SK-N-MC (cell line): ENCODE data around the gene SDK1.

ENCODE experiments used
- EZH2 ChIP-seq: fragments of 200-600 bp; sonication (generic); IDR thresholded peaks from one replicate; pipeline ENCODE4 v1.6.1; 2017; ENCODE audit warnings: antibody characterized with exemption
- POLR2AphosphoS5 ChIP-seq: IDR thresholded peaks from 2 replicates; pipeline ENCODE4 v1.6.1; 2012; ENCODE audit warnings: mild to moderate bottlenecking, low read depth, low read length, borderline replicate concordance

DNA sequence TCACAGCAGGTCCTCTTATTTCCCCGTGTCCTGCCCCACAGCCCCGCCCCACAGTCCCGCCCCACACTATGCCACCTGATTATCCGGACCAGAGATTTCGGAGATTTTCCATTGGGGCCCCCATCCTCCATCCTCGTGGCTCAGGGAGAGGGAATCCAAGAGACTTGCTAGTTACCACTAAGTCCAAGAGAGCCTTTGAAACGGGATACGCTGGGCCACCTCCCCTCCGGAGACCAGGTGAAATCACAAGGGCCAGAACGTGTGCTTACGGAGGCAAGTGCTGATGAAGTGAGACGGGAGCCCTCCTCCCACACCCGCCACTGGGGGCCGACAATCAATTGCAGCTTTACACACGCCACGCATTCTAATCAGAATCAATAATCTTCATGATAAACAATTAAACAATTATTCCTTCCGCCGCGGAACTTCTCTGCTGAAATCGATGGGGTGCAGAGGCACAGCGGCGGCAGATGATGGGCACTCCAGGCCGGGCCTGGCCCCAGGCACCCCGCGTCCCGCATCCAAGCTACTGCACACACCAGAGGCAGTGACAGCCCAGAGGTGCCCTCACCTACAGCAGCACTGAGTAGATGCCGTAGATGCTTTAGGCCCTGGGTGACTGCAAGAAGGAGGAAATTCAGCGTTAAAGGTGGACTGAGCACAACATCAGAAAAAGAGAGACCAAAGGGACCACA lies 847.0 kb downstream of the SDK1 start:
- TF ChIP-seq POLR2AphosphoS5 (no peak), EZH2 (no peak)
